Peyer's patch (tissue), 4 donors: ENCODE data around the gene VAMP1. TPM values are rescaled to one million over a fixed set of nuclear protein-coding genes. Genes with fewer than 3 reads are reported as not detected.
"Not testable (repeated sequence)": the region's sequence is repeated elsewhere in the genome, so short reads cannot be mapped to it uniquely, and the experiment has no call there.

Experiments
- DNase-seq, 3 donors: peaks; one replicate each; pipeline ENCODE4 v3.0.0-alpha.2; 2017 to 2019
- H3K27ac ChIP-seq, 4 donors: fragments of 200-600 bp; sonication (generic); one replicate each; pipeline ENCODE4 v1.5.1; 2016 to 2019
- H3K27me3 ChIP-seq, 2 donors: fragments of 200-600 bp; sonication (generic); one replicate each; pipeline ENCODE4 v1.5.1; 2019
- H3K36me3 ChIP-seq, 3 donors: fragments of 200-600 bp; sonication (generic); one replicate each; pipeline ENCODE4 v1.5.1; 2016 to 2019
- H3K4me1 ChIP-seq, 4 donors: fragments of 200-600 bp; sonication (generic); one replicate each; pipeline ENCODE4 v1.5.1; 2016 to 2019
- H3K4me3 ChIP-seq, 4 donors: fragments of 200-600 bp; sonication (generic); 1 replicate in 3 of 4; 2 replicates in 1 of 4; pipeline ENCODE4 v1.5.1; 2016 to 2019; ENCODE audit warnings: mild to moderate bottlenecking in 1 of 4
- H3K9me3 ChIP-seq, 4 donors: fragments of 200-600 bp; sonication (generic); one replicate each; pipeline ENCODE4 v1.5.1; 2016 to 2019; ENCODE audit warnings: mild to moderate bottlenecking in 1 of 4
- CTCF ChIP-seq, 6 experiments: fragments of 450-650 bp in 4 of 6; fragments of 200-600 bp in 2 of 6; sonication (generic) in 1 of 6; IDR thresholded peaks; one replicate each; pipeline ENCODE4 v1.5.1; 2017 to 2019; ENCODE audit warnings: antibody characterized with exemption in 6 of 6, mild to moderate bottlenecking in 3 of 6, moderate library complexity in 1 of 6
- POLR2A ChIP-seq, 2 donors: fragments of 450-650 bp; IDR thresholded peaks; one replicate each; pipeline ENCODE4 v1.5.1; 2017; ENCODE audit warnings: antibody characterized with exemption in 2 of 2, mild to moderate bottlenecking in 2 of 2, moderate library complexity in 2 of 2
- total RNA-seq, 4 donors: library from RNA; depleted of rRNA; stranded (reverse); fragments of >200 nt; gene quantifications; one replicate each; pipeline ENCODE4 v1.1.0, GENCODE V29; 2016

The VAMP1 gene
- total RNA-seq, 4 donors from 2014 or later, result 5.3 to 17.4 (median 9.3) TPM

- H3K27me3 ChIP-seq, result no peaks in the 10 kb centered on the region
- H3K4me1 ChIP-seq, result peaks cover 0 to under 1% (median 0%) of the 10 kb centered on the region in 4 donors
- no peaks in the 10 kb centered on the region for H3K36me3 ChIP-seq
- H3K9me3 ChIP-seq, result no peaks in the 10 kb centered on the region
- H3K27ac ChIP-seq, result no peak overlapping the region
- DNase-seq, result peak in 2 of 3 donors; percentile 6 to 13
- TF ChIP-seq CTCF (IDR thresholded peaks at IDR 0.05) (no peak), POLR2A (IDR thresholded peaks at IDR 0.05) (no peak)
- no peak overlapping the region for H3K4me3 ChIP-seq
Measured at GRCh38 chr12:6435961-6436715, 34.3 kb downstream of the VAMP1 start.

- H3K4me3 ChIP-seq, result no peak overlapping the region
- no peaks in the 10 kb centered on the region for H3K9me3 ChIP-seq
- no peaks in the 10 kb centered on the region for H3K27me3 ChIP-seq
- no peaks in the 10 kb centered on the region for H3K36me3 ChIP-seq
- H3K27ac ChIP-seq, result peak overlapping the region in 1 of 4 donors; percentile 18
- peaks cover 0 to 7% (median 2%) of the 10 kb centered on the region in 4 donors for H3K4me1 ChIP-seq
- TF ChIP-seq CTCF (IDR thresholded peaks at IDR 0.05), result no peak
- TF ChIP-seq POLR2A (IDR thresholded peaks at IDR 0.05), result no peak
- DNase-seq, result peak in 2 of 3 donors; percentile 60 to 66
Measured at GRCh38 chr12:6434205-6435140, 36.0 kb downstream of the VAMP1 start.

DNA sequence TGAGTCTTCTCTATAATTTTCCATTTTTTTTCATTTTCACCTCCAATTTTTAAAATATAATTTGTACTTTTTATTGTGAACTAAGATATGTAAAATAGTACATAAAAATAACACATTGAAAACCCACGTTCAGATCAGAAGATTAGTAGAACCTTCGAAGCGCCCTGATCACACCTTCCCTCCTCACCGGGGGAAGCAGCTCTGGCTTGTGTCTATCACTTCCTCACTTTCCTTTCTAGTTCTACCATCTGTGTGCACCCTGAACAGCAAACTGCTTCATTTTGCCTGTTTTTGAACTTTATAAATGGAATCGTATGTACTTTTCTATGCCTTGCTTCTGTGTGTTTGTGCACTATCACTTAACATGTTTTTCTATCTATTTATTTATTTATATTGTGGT is 37.5 kb downstream of the VAMP1 start:
- peak in 2 of 3 donors; percentile 47 for DNase-seq
- Histone ChIP-seq H3K36me3 (no peaks in the 10 kb centered on the region), H3K9me3 (no peaks in the 10 kb centered on the region), H3K4me3 (no peak overlapping the region), H3K27me3 (no peaks in the 10 kb centered on the region), H3K4me1 (peaks cover 0 to 8% (median 5%) of the 10 kb centered on the region in 4 donors), H3K27ac (peak overlapping the region in 1 of 4 donors; percentile 1)
- no peak for TF ChIP-seq CTCF (IDR thresholded peaks at IDR 0.05)
- TF ChIP-seq POLR2A (IDR thresholded peaks at IDR 0.05), result no peak

DNA sequence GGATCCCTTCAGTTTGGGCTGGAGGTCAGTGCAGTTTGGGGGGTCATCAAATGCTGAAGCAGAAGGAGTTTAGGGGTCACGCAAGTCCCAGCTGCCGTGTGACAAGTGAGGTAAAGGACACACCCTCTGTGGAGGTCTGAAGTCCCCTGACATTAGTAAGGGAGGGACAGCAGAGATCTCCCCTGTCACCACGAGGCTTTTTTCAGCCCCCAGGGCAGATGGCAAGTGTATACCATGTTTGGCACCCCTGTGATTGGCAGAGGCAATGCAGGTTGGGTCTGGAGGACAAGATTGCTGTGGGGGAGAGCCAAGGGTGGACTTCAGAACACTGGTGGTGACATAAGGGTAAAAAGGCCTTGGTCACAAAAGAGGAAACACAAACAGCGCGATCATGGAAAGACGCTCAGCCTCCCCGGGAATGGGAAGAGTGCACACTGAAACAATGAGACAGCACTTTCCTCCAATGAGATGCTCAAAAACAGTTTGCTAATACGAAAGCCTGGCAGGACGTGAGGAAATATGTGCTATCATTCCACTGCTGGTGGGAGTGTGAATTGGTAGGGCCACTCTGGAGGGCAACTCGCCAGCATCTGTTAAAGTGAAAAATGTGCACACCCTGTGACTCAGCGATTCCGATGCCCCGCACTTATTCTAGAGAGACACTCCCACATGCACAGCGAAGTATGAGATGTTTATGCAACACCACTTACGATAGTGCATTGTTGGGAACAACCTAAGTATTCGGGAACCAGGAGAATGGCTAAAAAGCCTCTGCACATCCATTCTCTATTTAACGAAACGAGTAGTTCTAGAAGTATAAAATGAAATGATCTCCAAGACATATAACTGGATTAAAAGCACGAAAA is 40.1 kb downstream of the VAMP1 start:
- peak; percentile 53 to 89 (median 68) for DNase-seq
- peak overlapping the region; percentile 38 to 70 (median 58) for H3K27ac ChIP-seq
- H3K27me3 ChIP-seq, result no peaks in the 10 kb centered on the region
- no peaks in the 10 kb centered on the region for H3K9me3 ChIP-seq
- peaks cover 0 to 15% (median 9%) of the 10 kb centered on the region in 4 donors for H3K4me1 ChIP-seq
- no peaks in the 10 kb centered on the region for H3K36me3 ChIP-seq
- H3K4me3 ChIP-seq, result peak overlapping the region in 1 of 4 donors; percentile 33
- TF ChIP-seq CTCF (IDR thresholded peaks at IDR 0.05) (peak in 1 of 6 experiments; percentile 11), POLR2A (IDR thresholded peaks at IDR 0.05) (no peak)

DNA sequence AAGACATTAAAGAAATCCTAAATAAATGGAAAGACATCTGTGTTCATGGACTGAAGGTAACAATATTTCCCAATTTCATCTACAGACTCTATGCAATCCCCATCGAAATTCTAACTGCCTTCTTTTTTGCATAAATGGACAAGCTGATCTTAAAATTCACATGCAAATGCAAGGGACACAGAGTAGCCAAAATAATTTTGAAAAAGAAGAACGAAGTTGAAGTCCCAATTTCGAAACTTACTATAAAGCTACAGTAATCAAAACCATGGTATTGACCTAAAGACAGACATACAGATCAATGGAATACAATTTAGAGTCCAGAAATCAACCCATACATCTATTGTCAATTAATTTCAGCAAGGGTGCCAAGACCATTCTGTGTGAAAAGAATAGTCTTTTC is 42.2 kb downstream of the VAMP1 start:
- H3K9me3 ChIP-seq, result no peaks in the 10 kb centered on the region
- TF ChIP-seq CTCF (IDR thresholded peaks at IDR 0.05) (no peak), POLR2A (IDR thresholded peaks at IDR 0.05) (no peak)
- peak overlapping the region in 1 of 4 donors; percentile 78 for H3K27ac ChIP-seq
- H3K27me3 ChIP-seq, result no peaks in the 10 kb centered on the region
- H3K36me3 ChIP-seq, result no peaks in the 10 kb centered on the region
- DNase-seq, result no peak
- H3K4me3 ChIP-seq, result no peak overlapping the region
- peaks cover 0 to 23% (median 9%) of the 10 kb centered on the region in 4 donors for H3K4me1 ChIP-seq

GRCh38 chr12:6427796-6428195 is 42.7 kb downstream of the VAMP1 start:
- H3K27ac ChIP-seq, result peak overlapping the region in 2 of 4 donors; percentile 70 to 78
- peak in 1 of 3 donors; percentile 39 for DNase-seq
- H3K27me3 ChIP-seq, H3K36me3 ChIP-seq, H3K9me3 ChIP-seq, H3K4me3 ChIP-seq: not testable (repeated sequence)
- peaks cover 0 to 23% (median 9%) of the 10 kb centered on the region in 4 donors for H3K4me1 ChIP-seq
